Parathyroid adenoma (tissue), 2 donors: ENCODE results near the gene DEFB126.
"Not testable (repeated sequence)": the region's sequence is repeated elsewhere in the genome, so short reads cannot be mapped to it uniquely, and the experiment has no call there.

Experiments
- H2AFZ ChIP-seq: fragments of 300-600 bp; sonication (generic); one replicate; pipeline ENCODE4 v1.7.0; 2017; ENCODE audit warnings: antibody characterized with exemption, mild to moderate bottlenecking
- H3K27ac ChIP-seq: fragments of 300-600 bp; sonication (generic); one replicate; pipeline ENCODE4 v1.7.0; 2017
- H3K27me3 ChIP-seq: fragments of 300-600 bp; sonication (generic); one replicate; pipeline ENCODE4 v1.7.0; 2017; ENCODE audit warnings: low read length; ENCODE audit not compliant: control insufficient read depth, insufficient read depth
- H3K36me3 ChIP-seq: fragments of 300-600 bp; sonication (generic); one replicate; pipeline ENCODE4 v1.7.0; 2017; ENCODE audit warnings: low read length; ENCODE audit not compliant: control insufficient read depth, insufficient read depth
- H3K4me1 ChIP-seq: fragments of 300-600 bp; sonication (generic); one replicate; pipeline ENCODE4 v1.7.0; 2017; ENCODE audit warnings: control low read depth
- H3K4me2 ChIP-seq: fragments of 300-600 bp; sonication (generic); one replicate; pipeline ENCODE4 v1.7.0; 2017; ENCODE audit warnings: low read length
- H3K4me3 ChIP-seq: fragments of 300-600 bp; sonication (generic); one replicate; pipeline ENCODE4 v1.7.0; 2017; ENCODE audit warnings: low read depth, low read length
- H3K79me2 ChIP-seq: fragments of 300-600 bp; sonication (generic); one replicate; pipeline ENCODE4 v1.7.0; 2017; ENCODE audit warnings: control low read depth
- H3K9ac ChIP-seq: fragments of 300-600 bp; sonication (generic); one replicate; pipeline ENCODE4 v1.7.0; 2017; ENCODE audit warnings: mild to moderate bottlenecking
- H3K9me3 ChIP-seq: fragments of 300-600 bp; sonication (generic); one replicate; pipeline ENCODE4 v1.7.0; 2017; ENCODE audit warnings: low read length; ENCODE audit not compliant: control insufficient read depth
- CTCF ChIP-seq: fragments of 300-600 bp; sonication (generic); IDR thresholded peaks from one replicate; pipeline ENCODE4 v1.7.0; 2017; ENCODE audit warnings: antibody characterized with exemption, mild to moderate bottlenecking
- donor health status: primary hyperparathyroidism.

The DEFB126 gene

GRCh38 chr20:142290-142689 is at the start of gene DEFB126:
TSS of gene DEFB126 (plus strand) at chr20:142590. CDS start at chr20:142629, 39 bp downstream.
- no peaks in the 10 kb centered on the region for H3K79me2 ChIP-seq
- no peak within 1 kb of the TSS for H3K4me3 ChIP-seq
- no peak within 1 kb of the TSS for H3K9ac ChIP-seq
- no peaks in the 10 kb centered on the region for H3K4me1 ChIP-seq
- H3K36me3 ChIP-seq = no peaks in the 10 kb centered on the region
- H2AFZ ChIP-seq = no peak within 1 kb of the TSS
- TF ChIP-seq CTCF = no peak
- H3K27me3 ChIP-seq = no peaks in the 10 kb centered on the region
- H3K4me2 ChIP-seq = no peak within 1 kb of the TSS
- H3K9me3 ChIP-seq = no peaks in the 10 kb centered on the region
- no peak within 1 kb of the TSS for H3K27ac ChIP-seq

- Histone ChIP-seq H3K27ac (no peak overlapping the region), H3K4me1 (no peaks in the 10 kb centered on the region), H2AFZ (no peak overlapping the region), H3K27me3 (no peaks in the 10 kb centered on the region), H3K4me3 (no peak overlapping the region), H3K79me2 (no peaks in the 10 kb centered on the region), H3K9ac (no peak overlapping the region), H3K36me3 (no peaks in the 10 kb centered on the region), H3K4me2 (no peak overlapping the region), H3K9me3 (no peaks in the 10 kb centered on the region)
- TF ChIP-seq CTCF = no peak
Measured at GRCh38 chr20:93641-94040, 48.7 kb upstream of the DEFB126 start.

GRCh38 chr20:95215-95614 is 47.2 kb upstream of the DEFB126 start:
- no peak overlapping the region for H3K9ac ChIP-seq
- H3K9me3 ChIP-seq = no peaks in the 10 kb centered on the region
- H3K4me1 ChIP-seq = no peaks in the 10 kb centered on the region
- no peak overlapping the region for H2AFZ ChIP-seq
- no peaks in the 10 kb centered on the region for H3K79me2 ChIP-seq
- no peak overlapping the region for H3K27ac ChIP-seq
- H3K36me3 ChIP-seq = no peaks in the 10 kb centered on the region
- H3K4me2 ChIP-seq = no peak overlapping the region
- H3K4me3 ChIP-seq = no peak overlapping the region
- H3K27me3 ChIP-seq = no peaks in the 10 kb centered on the region
- no peak for TF ChIP-seq CTCF

- not testable (repeated sequence) for H3K27me3 ChIP-seq, H3K9ac ChIP-seq, H3K4me3 ChIP-seq, H3K36me3 ChIP-seq, H3K4me2 ChIP-seq, H2AFZ ChIP-seq, H3K79me2 ChIP-seq, H3K9me3 ChIP-seq, H3K27ac ChIP-seq, H3K4me1 ChIP-seq
Measured at GRCh38 chr20:97691-98090, 44.7 kb upstream of the DEFB126 start.

GRCh38 chr20:101975-102374 is 40.4 kb upstream of the DEFB126 start:
- H3K79me2 ChIP-seq = no peaks in the 10 kb centered on the region
- no peak overlapping the region for H3K4me2 ChIP-seq
- no peaks in the 10 kb centered on the region for H3K9me3 ChIP-seq
- H3K27ac ChIP-seq = no peak overlapping the region
- H2AFZ ChIP-seq = no peak overlapping the region
- no peak overlapping the region for H3K4me3 ChIP-seq
- H3K27me3 ChIP-seq = no peaks in the 10 kb centered on the region
- no peak overlapping the region for H3K9ac ChIP-seq
- TF ChIP-seq CTCF = no peak
- H3K4me1 ChIP-seq = no peaks in the 10 kb centered on the region
- H3K36me3 ChIP-seq = no peaks in the 10 kb centered on the region
